HCT116 (cell line): ENCODE measurements around the gene PRPS1. TPM values are rescaled to one million over a fixed set of nuclear protein-coding genes. Genes with fewer than 3 reads are reported as not detected.
A peak's percentile ranks its signal among the peaks of the same experiment; 100 is the strongest.

ENCODE experiments used
- ATAC-seq: fragments of 200-7000 bp; cut with Tn5 transposase; 2 replicates; pipeline ENCODE4 v1.9.1; 2020; ENCODE audit warnings: mild to moderate bottlenecking, moderate library complexity
- BruUV-seq: library from RNA; stranded (reverse); fragments of 400-500 nt; replicated peaks from 2 replicates; lab custom pipeline; 2021; lab: Mats Ljungman, UMichigan
- CTCF ChIA-PET: fragments of 300-600 bp; sonication (Branson Sonifier 250); formaldehyde crosslinking; loops from one replicate; lab custom pipeline; 2021; ENCODE audit warnings: antibody characterized with exemption; lab: Charles Lee
- POLR2A ChIA-PET: fragments of 300-600, 350-600 bp; sonication (Branson Sonifier 250); formaldehyde crosslinking; loops from one replicate; lab custom pipeline; 2021; ENCODE audit warnings: antibody characterized with exemption; lab: Charles Lee
- RAD21 ChIA-PET, 2 experiments: fragments of 300-600 bp; sonication (Branson Sonifier 250); formaldehyde crosslinking; loops; one replicate each; lab custom pipeline; 2023; ENCODE audit warnings: low total read pairs in 2 of 2; ENCODE audit not compliant: uncharacterized antibody in 2 of 2, unreplicated experiment in 2 of 2, low non-redundant PET in 1 of 2; lab: Charles Lee
- DNase-seq: peaks from one replicate; pipeline ENCODE4 v3.0.0-alpha.2; 2010; ENCODE audit warnings: low read depth, low spot score
- H2AFZ ChIP-seq: fragments of 200-600 bp; shearing (Covaris generic), sonication (generic); 2 replicates; pipeline ENCODE4 v1.6.1; 2017; ENCODE audit warnings: low read depth, mixed run types, mixed read lengths, antibody characterized with exemption, low read length; ENCODE audit not compliant: poor library complexity, severe bottlenecking
- H3K27ac ChIP-seq: 2 replicates; pipeline ENCODE4 v1.5.1; 2012; ENCODE audit warnings: low read depth, low read length
- H3K27me3 ChIP-seq: fragments of 200-600 bp; sonication (generic); 2 replicates; pipeline ENCODE4 v1.6.1; 2016; ENCODE audit warnings: mixed run types, low read length, mixed read lengths; ENCODE audit not compliant: insufficient read depth
- H3K36me3 ChIP-seq, 2 experiments: fragments of 200-500 bp in 1 of 2; fragments of 200-600 bp in 1 of 2; sonication (Bioruptor generic) in 1 of 2; sonication (generic) in 1 of 2; 2 replicates each; pipeline versions ENCODE4 v1.5.1 to v1.6.1; 2014 to 2016; ENCODE audit warnings: low read length in 2 of 2, inconsistent platforms in 1 of 2, mixed read lengths in 1 of 2, mixed run types in 1 of 2; ENCODE audit not compliant: insufficient read depth in 2 of 2, control insufficient read depth in 1 of 2
- H3K4me1 ChIP-seq, 2 experiments: fragments of 200-600 bp in 1 of 2; sonication (generic) in 1 of 2; 2 replicates each; pipeline versions ENCODE4 v1.5.1 to v1.6.1; 2012 to 2017; ENCODE audit warnings: low read length in 2 of 2, inconsistent platforms in 1 of 2, mild to moderate bottlenecking in 1 of 2, mixed read lengths in 1 of 2, mixed run types in 1 of 2, moderate library complexity in 1 of 2; ENCODE audit not compliant: insufficient read depth in 2 of 2, control insufficient read depth in 1 of 2
- H3K4me2 ChIP-seq: fragments of 200-600 bp; sonication (generic); 2 replicates; pipeline ENCODE4 v1.6.1; 2017; ENCODE audit warnings: mixed run types, low read length, mixed read lengths
- H3K4me3 ChIP-seq, 2 experiments: fragments of 200-600 bp in 1 of 2; sonication (generic) in 1 of 2; replicated peaks in 1 of 2; 2 replicates each; pipeline ENCODE4 v1.5.1; 2011 to 2016; ENCODE audit warnings: low read length in 2 of 2, control low read depth in 1 of 2, low read depth in 1 of 2, mild to moderate bottlenecking in 1 of 2, mixed read lengths in 1 of 2, mixed run types in 1 of 2
- H3K79me2 ChIP-seq: fragments of 200-600 bp; sonication (generic); 2 replicates; pipeline ENCODE4 v1.6.1; 2017; ENCODE audit warnings: mild to moderate bottlenecking, mixed run types, low read length, moderate library complexity, mixed read lengths; ENCODE audit not compliant: insufficient read depth
- H3K9ac ChIP-seq: fragments of 200-600 bp; sonication (generic); 2 replicates; pipeline ENCODE4 v1.6.1; 2016; ENCODE audit warnings: low read length, mixed read lengths
- H3K9me2 ChIP-seq: fragments of 200-600 bp; sonication (generic), shearing (Covaris generic); 2 replicates; pipeline ENCODE4 v1.6.1; 2017; ENCODE audit warnings: mixed run types, mild to moderate bottlenecking, moderate library complexity; ENCODE audit not compliant: insufficient read depth
- H3K9me3 ChIP-seq, 2 experiments: fragments of 200-500 bp in 1 of 2; fragments of 200-600 bp in 1 of 2; sonication (Bioruptor generic) in 1 of 2; sonication (generic) in 1 of 2; 2 replicates each; pipeline ENCODE4 v1.6.1; 2014 to 2017; ENCODE audit warnings: low read length in 2 of 2, mixed read lengths in 2 of 2, inconsistent platforms in 1 of 2, low read depth in 1 of 2, mild to moderate bottlenecking in 1 of 2, mixed run types in 1 of 2, moderate library complexity in 1 of 2; ENCODE audit not compliant: control insufficient read depth in 1 of 2, insufficient read depth in 1 of 2
- H4K20me1 ChIP-seq: fragments of 200-600 bp; sonication (generic), shearing (Covaris generic); 2 replicates; pipeline ENCODE4 v1.6.1; 2017; ENCODE audit warnings: mixed run types, mild to moderate bottlenecking, moderate library complexity; ENCODE audit not compliant: insufficient read depth
- CEBPB ChIP-seq: IDR thresholded peaks from 2 replicates; pipeline ENCODE4 v1.6.1; 2012; ENCODE audit warnings: low read depth
- SIN3A ChIP-seq: IDR thresholded peaks from 2 replicates; pipeline ENCODE4 v1.6.1; 2012; ENCODE audit warnings: low read depth
- SRF ChIP-seq: IDR thresholded peaks from 2 replicates; pipeline ENCODE4 v1.6.1; 2012; ENCODE audit warnings: low read depth
- ZFX ChIP-seq: fragments of 450-650 bp; IDR thresholded peaks from 2 replicates; pipeline ENCODE4 v1.6.1; 2017
- ZNF274 ChIP-seq: fragments of 200-500 bp; sonication (Bioruptor generic); IDR thresholded peaks from 2 replicates; pipeline ENCODE4 v1.6.1; 2014; ENCODE audit warnings: mild to moderate bottlenecking, low read depth, low read length, inconsistent platforms
- intact Hi-C: fragments of 100-400 bp; cut with micrococcal nuclease; formaldehyde crosslinking; loops from 2 replicates; pipeline ENCODE4 v1.10.0; 2022
- total RNA-seq: library from RNA; stranded (reverse); gene quantifications from one replicate; pipeline ENCODE4 v1.2.1, GENCODE V29; 2021; ENCODE audit not compliant: unreplicated experiment
- TF ChIP-seq, protein P1 (sequence below): IDR thresholded peaks from 2 replicates; pipeline ENCODE4 v1.6.1; 2012
- TF ChIP-seq, protein P2 (sequence below): IDR thresholded peaks from 2 replicates; pipeline ENCODE4 v1.6.1; 2012
- TF ChIP-seq, protein P3 (sequence below), 3 experiments: fragments of 200-600 bp in 1 of 3; sonication (generic) in 1 of 3; IDR thresholded peaks in 2 of 3; conservative IDR thresholded peaks in 1 of 3; 2 replicates each; pipeline ENCODE4 v1.5.1; 2012 to 2017; ENCODE audit warnings: low read depth in 2 of 3, low read length in 2 of 3, antibody characterized with exemption in 1 of 3, borderline replicate concordance in 1 of 3, control low read depth in 1 of 3, mild to moderate bottlenecking in 1 of 3, mixed read lengths in 1 of 3, mixed run types in 1 of 3, moderate library complexity in 1 of 3; ENCODE audit not compliant: insufficient read depth in 1 of 3
- TF ChIP-seq, protein P4 (sequence below): IDR thresholded peaks from 2 replicates; pipeline ENCODE4 v1.6.1; 2012; ENCODE audit warnings: low read depth

The PRPS1 gene
- total RNA-seq, 1 experiment from 2014 or later: 62.6 TPM

DNA sequence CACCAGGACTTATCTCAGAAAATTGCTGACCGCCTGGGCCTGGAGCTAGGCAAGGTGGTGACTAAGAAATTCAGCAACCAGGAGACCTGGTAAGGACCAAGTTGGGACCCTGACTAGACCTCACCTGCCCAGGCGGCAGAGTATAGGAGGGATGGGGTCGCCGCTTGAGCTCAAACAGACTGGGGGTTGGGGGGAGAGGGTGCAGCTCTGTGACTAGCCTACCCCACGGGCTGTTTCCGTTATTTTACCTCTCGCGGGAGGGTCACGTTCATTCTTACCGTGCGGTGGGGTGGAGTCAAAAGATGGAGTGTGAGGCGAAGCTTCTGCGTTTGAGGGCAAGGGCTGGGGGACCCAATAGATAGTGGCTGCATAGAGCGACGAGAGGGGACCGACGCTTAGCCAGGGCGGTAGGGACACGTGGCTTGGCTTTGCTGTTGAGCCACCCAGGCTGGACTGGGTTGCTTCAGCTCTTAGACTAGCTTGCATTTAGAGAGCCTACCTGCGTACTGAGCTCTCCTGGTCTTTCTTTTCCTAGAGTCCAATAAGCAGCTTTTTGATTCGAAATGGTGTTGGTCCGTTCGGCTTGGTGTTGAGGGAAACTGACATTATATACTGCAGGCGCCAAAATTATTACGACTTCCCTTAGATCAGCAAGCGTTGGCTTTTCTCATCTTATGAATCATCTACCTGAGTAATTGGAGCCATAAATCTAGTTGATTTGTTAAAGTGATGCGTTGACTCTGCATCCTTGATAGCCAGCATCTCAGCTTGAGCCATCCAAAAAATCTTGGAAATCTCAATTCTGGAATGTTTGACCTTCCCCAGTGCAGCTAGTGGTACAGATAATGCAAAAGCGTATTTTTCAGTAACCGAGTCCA is 591 bp downstream of the PRPS1 start:
- Histone ChIP-seq H3K36me3 (no peaks in the 10 kb centered on the region), H3K9ac (peak overlapping the region; percentile 81), H3K9me2 (no peaks in the 10 kb centered on the region), H3K79me2 (peaks cover 48% of the 10 kb centered on the region), H3K4me2 (peak overlapping the region; percentile 84), H4K20me1 (no peaks in the 10 kb centered on the region), H3K27ac (peak overlapping the region; percentile 56), H3K27me3 (no peaks in the 10 kb centered on the region), H2AFZ (no peak overlapping the region), H3K4me1 (peaks cover 7 to 14% of the 10 kb centered on the region in 2 experiments), H3K9me3 (no peaks in the 10 kb centered on the region), H3K4me3 (peak overlapping the region; percentile 76 to 78)
- TSS peak; percentile 73 for BruUV-seq
- intact Hi-C loops: no loop called here
- ATAC-seq (peak; percentile 66), DNase-seq (no peak)
- ChIA-PET RAD21 (interaction anchor here in 1 of 2 experiments (1.1 kb wide), 1 partner anchor 149 kb away, joined by 3 read pairs; the partner anchor contains the start of gene NCBP2L), CTCF (interaction anchor here (0.8 kb wide), 1 partner anchor 731 kb away, joined by 3 read pairs; no protein-coding TSS in a partner anchor), POLR2A (interaction anchor here (0.6 to 1.6 kb wide), 3 partner anchors 12 to 426 kb away, joined by 4 to 6 read pairs (median 4); no protein-coding TSS in a partner anchor)
- TF ChIP-seq SRF (no peak), CEBPB (no peak), ZFX (peak; percentile 35; the same call in 1 of the 2 replicates), SIN3A (peak; percentile 11; the same call in 1 of the 2 replicates), ZNF274 (no peak)
- TF ChIP-seq, protein P1, sequence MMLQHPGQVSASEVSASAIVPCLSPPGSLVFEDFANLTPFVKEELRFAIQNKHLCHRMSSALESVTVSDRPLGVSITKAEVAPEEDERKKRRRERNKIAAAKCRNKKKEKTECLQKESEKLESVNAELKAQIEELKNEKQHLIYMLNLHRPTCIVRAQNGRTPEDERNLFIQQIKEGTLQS: no peak
- TF ChIP-seq, protein P2, sequence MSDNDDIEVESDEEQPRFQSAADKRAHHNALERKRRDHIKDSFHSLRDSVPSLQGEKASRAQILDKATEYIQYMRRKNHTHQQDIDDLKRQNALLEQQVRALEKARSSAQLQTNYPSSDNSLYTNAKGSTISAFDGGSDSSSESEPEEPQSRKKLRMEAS: peak; percentile 57; the same call in 1 of the 2 replicates

DNA sequence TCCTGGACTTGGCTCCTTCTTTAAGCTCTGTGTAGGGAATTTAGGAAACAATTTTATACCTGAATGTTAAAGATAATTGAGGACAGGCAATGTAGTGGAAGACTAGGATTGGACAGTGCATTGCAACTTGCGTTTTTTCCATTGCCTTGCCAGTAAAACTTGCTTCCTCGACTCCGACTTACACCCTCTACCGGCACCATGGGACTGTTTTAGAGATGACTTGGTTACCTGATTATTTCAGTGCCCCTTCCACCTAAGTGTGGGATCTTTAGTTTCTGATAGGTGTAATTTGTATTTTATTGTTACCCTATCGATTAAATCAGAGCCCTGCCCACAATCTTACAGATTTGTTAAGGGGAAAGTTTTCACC is 1.2 kb downstream of the PRPS1 start:
- H3K9ac ChIP-seq: peak overlapping the region; percentile 81
- CTCF ChIA-PET: no interaction called here
- RAD21 ChIA-PET: no interaction called here
- TF ChIP-seq, protein P3, sequence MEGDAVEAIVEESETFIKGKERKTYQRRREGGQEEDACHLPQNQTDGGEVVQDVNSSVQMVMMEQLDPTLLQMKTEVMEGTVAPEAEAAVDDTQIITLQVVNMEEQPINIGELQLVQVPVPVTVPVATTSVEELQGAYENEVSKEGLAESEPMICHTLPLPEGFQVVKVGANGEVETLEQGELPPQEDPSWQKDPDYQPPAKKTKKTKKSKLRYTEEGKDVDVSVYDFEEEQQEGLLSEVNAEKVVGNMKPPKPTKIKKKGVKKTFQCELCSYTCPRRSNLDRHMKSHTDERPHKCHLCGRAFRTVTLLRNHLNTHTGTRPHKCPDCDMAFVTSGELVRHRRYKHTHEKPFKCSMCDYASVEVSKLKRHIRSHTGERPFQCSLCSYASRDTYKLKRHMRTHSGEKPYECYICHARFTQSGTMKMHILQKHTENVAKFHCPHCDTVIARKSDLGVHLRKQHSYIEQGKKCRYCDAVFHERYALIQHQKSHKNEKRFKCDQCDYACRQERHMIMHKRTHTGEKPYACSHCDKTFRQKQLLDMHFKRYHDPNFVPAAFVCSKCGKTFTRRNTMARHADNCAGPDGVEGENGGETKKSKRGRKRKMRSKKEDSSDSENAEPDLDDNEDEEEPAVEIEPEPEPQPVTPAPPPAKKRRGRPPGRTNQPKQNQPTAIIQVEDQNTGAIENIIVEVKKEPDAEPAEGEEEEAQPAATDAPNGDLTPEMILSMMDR (IDR thresholded peaks at IDR 0.05 in 2 of 3, conservative IDR thresholded peaks at IDR 0.05 in 1 of 3; ENCODE audit: borderline replicate concordance in 1 of 3, insufficient read depth in 1 of 3, low read depth in 2 of 3, low read length in 2 of 3): peak in 2 of 3 experiments; percentile 19 to 24; a peak in 1 of 6 replicates
- TF ChIP-seq, protein P4, sequence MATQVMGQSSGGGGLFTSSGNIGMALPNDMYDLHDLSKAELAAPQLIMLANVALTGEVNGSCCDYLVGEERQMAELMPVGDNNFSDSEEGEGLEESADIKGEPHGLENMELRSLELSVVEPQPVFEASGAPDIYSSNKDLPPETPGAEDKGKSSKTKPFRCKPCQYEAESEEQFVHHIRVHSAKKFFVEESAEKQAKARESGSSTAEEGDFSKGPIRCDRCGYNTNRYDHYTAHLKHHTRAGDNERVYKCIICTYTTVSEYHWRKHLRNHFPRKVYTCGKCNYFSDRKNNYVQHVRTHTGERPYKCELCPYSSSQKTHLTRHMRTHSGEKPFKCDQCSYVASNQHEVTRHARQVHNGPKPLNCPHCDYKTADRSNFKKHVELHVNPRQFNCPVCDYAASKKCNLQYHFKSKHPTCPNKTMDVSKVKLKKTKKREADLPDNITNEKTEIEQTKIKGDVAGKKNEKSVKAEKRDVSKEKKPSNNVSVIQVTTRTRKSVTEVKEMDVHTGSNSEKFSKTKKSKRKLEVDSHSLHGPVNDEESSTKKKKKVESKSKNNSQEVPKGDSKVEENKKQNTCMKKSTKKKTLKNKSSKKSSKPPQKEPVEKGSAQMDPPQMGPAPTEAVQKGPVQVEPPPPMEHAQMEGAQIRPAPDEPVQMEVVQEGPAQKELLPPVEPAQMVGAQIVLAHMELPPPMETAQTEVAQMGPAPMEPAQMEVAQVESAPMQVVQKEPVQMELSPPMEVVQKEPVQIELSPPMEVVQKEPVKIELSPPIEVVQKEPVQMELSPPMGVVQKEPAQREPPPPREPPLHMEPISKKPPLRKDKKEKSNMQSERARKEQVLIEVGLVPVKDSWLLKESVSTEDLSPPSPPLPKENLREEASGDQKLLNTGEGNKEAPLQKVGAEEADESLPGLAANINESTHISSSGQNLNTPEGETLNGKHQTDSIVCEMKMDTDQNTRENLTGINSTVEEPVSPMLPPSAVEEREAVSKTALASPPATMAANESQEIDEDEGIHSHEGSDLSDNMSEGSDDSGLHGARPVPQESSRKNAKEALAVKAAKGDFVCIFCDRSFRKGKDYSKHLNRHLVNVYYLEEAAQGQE: no peak
- ATAC-seq (no peak), DNase-seq (no peak)
- H3K27ac ChIP-seq: peak overlapping the region; percentile 56; the same call in 1 of the 2 replicates
- no peaks in the 10 kb centered on the region for H3K9me2 ChIP-seq
- H3K4me2 ChIP-seq: peak overlapping the region; percentile 84
- no peaks in the 10 kb centered on the region for H4K20me1 ChIP-seq
- intact Hi-C loops: no loop called here
- H3K36me3 ChIP-seq: no peaks in the 10 kb centered on the region
- H3K9me3 ChIP-seq: no peaks in the 10 kb centered on the region
- peaks cover 52% of the 10 kb centered on the region for H3K79me2 ChIP-seq
- no peak overlapping the region for H2AFZ ChIP-seq
- H3K4me1 ChIP-seq: peaks cover 7 to 14% of the 10 kb centered on the region in 2 experiments
- no TSS peak for BruUV-seq
- peak overlapping the region; percentile 76 to 78 for H3K4me3 ChIP-seq
- POLR2A ChIA-PET: interaction anchor here (1.6 kb wide), 1 partner anchor 13 kb away, joined by 4 read pairs; no protein-coding TSS in a partner anchor
- no peaks in the 10 kb centered on the region for H3K27me3 ChIP-seq
